ENCODE results near the gene DBX1. TPM values are rescaled to one million over a fixed set of nuclear protein-coding genes. Genes with fewer than 3 reads are reported as not detected.

Gene DBX1
- total and polyA plus RNA-seq, 3 experiments from 2014 or later: not detected

GRCh38 chr11:20158597-20159257 is 1.5 kb downstream of the DBX1 start:
- ChIA-PET CTCF (no interaction called here), POLR2A (no interaction called here)
- Mint-ChIP-seq H3K4me1 (peaks cover 26 to 36% (median 35%) of the 10 kb centered on the region in 3 donors), H3K9me3 (peaks cover 0 to 31% (median 23%) of the 10 kb centered on the region in 5 donors), H3K4me3 (peak overlapping the region in 5 of 7 donors; percentile 6 to 28 (median 22)), H3K27ac (peak overlapping the region in 3 of 8 donors; percentile 41 to 49 (median 41)), H3K27me3 (peaks cover 76 to 78% of the 10 kb centered on the region in 2 donors), H3K36me3 (peaks cover 0 to 7% (median 0%) of the 10 kb centered on the region in 3 donors)
- Histone ChIP-seq H3K4me3 (ENCODE audit: low read length) (no peak overlapping the region), H3K36me3 (ENCODE audit: insufficient read depth, low read length) (no peaks in the 10 kb centered on the region), H3K27me3 (ENCODE audit: insufficient read depth, low read length, poor library complexity, severe bottlenecking) (peaks cover 54% of the 10 kb centered on the region), H3K4me1 (ENCODE audit: insufficient read depth, low read length) (peaks cover 10% of the 10 kb centered on the region), H3K9me3 (ENCODE audit: low read length) (no peaks in the 10 kb centered on the region), H3K27ac (ENCODE audit: low read depth, low read length) (no peak overlapping the region)
- DNase-seq: no peak

- DNase-seq: no peak
- peak overlapping the region; percentile 53 to 89 (median 81) for H3K4me3 Mint-ChIP-seq
- H3K36me3 Mint-ChIP-seq: peaks cover 0 to 7% (median 0%) of the 10 kb centered on the region in 3 donors
- H3K9me3 Mint-ChIP-seq: peaks cover 0 to 29% (median 23%) of the 10 kb centered on the region in 5 donors
- CTCF ChIA-PET: no interaction called here
- peaks cover 66 to 74% of the 10 kb centered on the region in 2 donors for H3K27me3 Mint-ChIP-seq
- POLR2A ChIA-PET: no interaction called here
- Histone ChIP-seq H3K27ac (ENCODE audit: low read depth, low read length) (no peak overlapping the region), H3K4me1 (ENCODE audit: insufficient read depth, low read length) (peaks cover 4% of the 10 kb centered on the region), H3K27me3 (ENCODE audit: insufficient read depth, low read length, poor library complexity, severe bottlenecking) (peaks cover 45% of the 10 kb centered on the region), H3K9me3 (ENCODE audit: low read length) (no peaks in the 10 kb centered on the region), H3K4me3 (ENCODE audit: low read length) (no peak overlapping the region), H3K36me3 (ENCODE audit: insufficient read depth, low read length) (no peaks in the 10 kb centered on the region)
- H3K4me1 Mint-ChIP-seq: peaks cover 18 to 28% (median 26%) of the 10 kb centered on the region in 3 donors
- peak overlapping the region in 1 of 8 donors; percentile 41 for H3K27ac Mint-ChIP-seq
Measured at GRCh38 chr11:20157728-20158127, 2.5 kb downstream of the DBX1 start.

GRCh38 chr11:20156876-20157613 is 3.2 kb downstream of the DBX1 start:
- peaks cover 59 to 71% of the 10 kb centered on the region in 2 donors for H3K27me3 Mint-ChIP-seq
- CTCF ChIA-PET: interaction anchor here (1.0 kb wide), 1 partner anchor 207 kb away, joined by 3 read pairs; no protein-coding TSS in a partner anchor
- H3K4me1 ChIP-seq (ENCODE audit: insufficient read depth, low read length): peaks cover 4% of the 10 kb centered on the region
- peaks cover 41% of the 10 kb centered on the region for H3K27me3 ChIP-seq (ENCODE audit: insufficient read depth, low read length, poor library complexity, severe bottlenecking)
- H3K4me3 Mint-ChIP-seq: peak overlapping the region; percentile 78 to 89 (median 81)
- H3K27ac Mint-ChIP-seq: peak overlapping the region in 3 of 8 donors; percentile 22 to 73 (median 41)
- H3K4me1 Mint-ChIP-seq: peaks cover 17 to 28% (median 26%) of the 10 kb centered on the region in 3 donors
- no peaks in the 10 kb centered on the region for H3K36me3 ChIP-seq (ENCODE audit: insufficient read depth, low read length)
- peaks cover 0 to 7% (median 0%) of the 10 kb centered on the region in 3 donors for H3K36me3 Mint-ChIP-seq
- no peak overlapping the region for H3K27ac ChIP-seq (ENCODE audit: low read depth, low read length)
- peak in 3 of 5 donors; percentile 5 to 71 (median 45) for DNase-seq
- H3K9me3 ChIP-seq (ENCODE audit: low read length): no peaks in the 10 kb centered on the region
- H3K4me3 ChIP-seq (ENCODE audit: low read length): peak overlapping the region; percentile 60
- POLR2A ChIA-PET: interaction anchor here (0.6 kb wide), 1 partner anchor 207 kb away, joined by 3 read pairs; the partner anchor contains the start of gene HTATIP2
- peaks cover 0 to 24% (median 19%) of the 10 kb centered on the region in 5 donors for H3K9me3 Mint-ChIP-seq

GRCh38 chr11:20156280-20156875 is 3.9 kb downstream of the DBX1 start:
- peaks cover 0 to 24% (median 17%) of the 10 kb centered on the region in 5 donors for H3K9me3 Mint-ChIP-seq

GRCh38 chr11:20155683-20156279 is 4.5 kb downstream of the DBX1 start:
- ChIA-PET POLR2A (no interaction called here), CTCF (interaction anchor here (1.0 to 1.5 kb wide), 3 partner anchors 23 to 208 kb away, joined by 3 to 8 read pairs (median 3); no protein-coding TSS in a partner anchor)
- DNase-seq: no peak
- Mint-ChIP-seq H3K4me1 (peaks cover 15 to 28% (median 26%) of the 10 kb centered on the region in 3 donors), H3K9me3 (peaks cover 0 to 24% (median 17%) of the 10 kb centered on the region in 5 donors), H3K36me3 (peaks cover 0 to 7% (median 0%) of the 10 kb centered on the region in 3 donors), H3K27ac (peak overlapping the region in 7 of 8 donors; percentile 36 to 75 (median 50)), H3K27me3 (peaks cover 46 to 59% of the 10 kb centered on the region in 2 donors), H3K4me3 (peak overlapping the region; percentile 78 to 89 (median 83))
- Histone ChIP-seq H3K9me3 (ENCODE audit: low read length) (no peaks in the 10 kb centered on the region), H3K27ac (ENCODE audit: low read depth, low read length) (no peak overlapping the region), H3K36me3 (ENCODE audit: insufficient read depth, low read length) (no peaks in the 10 kb centered on the region), H3K4me1 (ENCODE audit: insufficient read depth, low read length) (peaks cover 4% of the 10 kb centered on the region), H3K4me3 (ENCODE audit: low read length) (peak overlapping the region; percentile 41), H3K27me3 (ENCODE audit: insufficient read depth, low read length, poor library complexity, severe bottlenecking) (peaks cover 28% of the 10 kb centered on the region)

More at GRCh38 chr11:20156280-20156875, 3.9 kb downstream of the DBX1 start:
- peaks cover 34% of the 10 kb centered on the region for H3K27me3 ChIP-seq (ENCODE audit: insufficient read depth, low read length, poor library complexity, severe bottlenecking)
- peak overlapping the region; percentile 78 to 89 (median 83) for H3K4me3 Mint-ChIP-seq
- peaks cover 4% of the 10 kb centered on the region for H3K4me1 ChIP-seq (ENCODE audit: insufficient read depth, low read length)
- CTCF ChIA-PET: interaction anchor here (1.0 kb wide), 1 partner anchor 208 kb away, joined by 3 read pairs; no protein-coding TSS in a partner anchor
- H3K27ac ChIP-seq (ENCODE audit: low read depth, low read length): no peak overlapping the region
- H3K36me3 Mint-ChIP-seq: peaks cover 0 to 7% (median 0%) of the 10 kb centered on the region in 3 donors
- H3K36me3 ChIP-seq (ENCODE audit: insufficient read depth, low read length): no peaks in the 10 kb centered on the region
- H3K9me3 ChIP-seq (ENCODE audit: low read length): no peaks in the 10 kb centered on the region
- H3K27me3 Mint-ChIP-seq: peaks cover 52 to 64% of the 10 kb centered on the region in 2 donors
- peak overlapping the region; percentile 41 for H3K4me3 ChIP-seq (ENCODE audit: low read length)
- peaks cover 16 to 28% (median 26%) of the 10 kb centered on the region in 3 donors for H3K4me1 Mint-ChIP-seq
- DNase-seq: peak; percentile 9 to 74 (median 44)
- POLR2A ChIA-PET: interaction anchor here (0.6 kb wide), 1 partner anchor 207 kb away, joined by 3 read pairs; the partner anchor contains the start of gene HTATIP2
- H3K27ac Mint-ChIP-seq: peak overlapping the region in 4 of 8 donors; percentile 36 to 68 (median 49)

- peaks cover 16% of the 10 kb centered on the region for H3K27me3 ChIP-seq (ENCODE audit: insufficient read depth, low read length, poor library complexity, severe bottlenecking)
- POLR2A ChIA-PET: no interaction called here
- peak overlapping the region in 1 of 8 donors; percentile 21 for H3K27ac Mint-ChIP-seq
- peaks cover 38 to 49% of the 10 kb centered on the region in 2 donors for H3K27me3 Mint-ChIP-seq
- no peak overlapping the region for H3K4me3 Mint-ChIP-seq
- H3K4me1 ChIP-seq (ENCODE audit: insufficient read depth, low read length): peaks cover 4% of the 10 kb centered on the region
- H3K27ac ChIP-seq (ENCODE audit: low read depth, low read length): no peak overlapping the region
- CTCF ChIA-PET: interaction anchor here (1.3 to 1.5 kb wide), 2 partner anchors 22 to 26 kb away, joined by 3 to 8 read pairs; no protein-coding TSS in a partner anchor
- H3K36me3 Mint-ChIP-seq: peaks cover 0 to 7% (median 0%) of the 10 kb centered on the region in 3 donors
- H3K36me3 ChIP-seq (ENCODE audit: insufficient read depth, low read length): no peaks in the 10 kb centered on the region
- H3K4me3 ChIP-seq (ENCODE audit: low read length): no peak overlapping the region
- H3K9me3 Mint-ChIP-seq: peaks cover 0 to 19% (median 12%) of the 10 kb centered on the region in 5 donors
- H3K9me3 ChIP-seq (ENCODE audit: low read length): no peaks in the 10 kb centered on the region
- DNase-seq: no peak
- H3K4me1 Mint-ChIP-seq: peaks cover 15 to 28% (median 26%) of the 10 kb centered on the region in 3 donors
Measured at GRCh38 chr11:20154381-20154780, 5.9 kb downstream of the DBX1 start.

DNA sequence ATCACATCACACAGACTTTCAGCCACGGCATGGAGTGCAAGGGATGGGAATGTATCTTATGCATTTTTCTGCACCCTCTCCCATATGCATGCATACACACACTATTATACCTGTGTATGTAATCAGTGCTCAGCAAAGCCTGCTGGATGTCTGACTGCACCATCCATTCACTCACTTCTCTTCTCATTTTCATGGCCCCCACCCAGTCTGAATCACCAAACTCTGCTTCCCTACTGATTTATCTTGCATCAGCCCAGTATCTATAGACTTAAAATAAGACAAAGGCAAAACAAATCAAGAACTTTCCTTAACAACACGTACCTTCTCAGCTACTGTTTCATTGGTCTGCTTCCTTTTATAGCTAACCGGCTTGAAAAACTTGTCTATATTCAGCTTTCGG is 21.6 kb downstream of the DBX1 start:
- ChIA-PET POLR2A (no interaction called here), CTCF (interaction anchor here (2.3 kb wide), 1 partner anchor 11 kb away, joined by 8 read pairs; no protein-coding TSS in a partner anchor)
- Histone ChIP-seq H3K27ac (ENCODE audit: low read depth, low read length) (no peak overlapping the region), H3K4me1 (ENCODE audit: insufficient read depth, low read length) (no peaks in the 10 kb centered on the region), H3K27me3 (ENCODE audit: insufficient read depth, low read length, poor library complexity, severe bottlenecking) (no peaks in the 10 kb centered on the region), H3K36me3 (ENCODE audit: insufficient read depth, low read length) (no peaks in the 10 kb centered on the region), H3K4me3 (ENCODE audit: low read length) (no peak overlapping the region), H3K9me3 (ENCODE audit: low read length) (no peaks in the 10 kb centered on the region)
- Mint-ChIP-seq H3K27ac (no peak overlapping the region), H3K36me3 (peaks cover 0 to 1% (median 0%) of the 10 kb centered on the region in 3 donors), H3K9me3 (no peaks in the 10 kb centered on the region), H3K27me3 (peaks cover 17 to 65% of the 10 kb centered on the region in 2 donors), H3K4me3 (no peak overlapping the region), H3K4me1 (no peaks in the 10 kb centered on the region)
- DNase-seq: no peak

Measured in CD8-positive, alpha-beta memory T cell (primary cell).